Amygdala (tissue), 56 donors: ENCODE results near the gene MASP2.
"Not testable (repeated sequence)": the region's sequence is repeated elsewhere in the genome, so short reads cannot be mapped to it uniquely, and the experiment has no call there.

Experiments used
- DNase-seq, 56 donors: peaks; one replicate each; lab custom pipeline; 2025; lab: John Stamatoyannopoulos, UW

The MASP2 gene

GRCh38 chr1:10996100-10996499 is 50.9 kb downstream of the MASP2 start:
- DNase-seq: no peak

- DNase-seq: no peak
Observed at GRCh38 chr1:10992864-10993263, 54.2 kb downstream of the MASP2 start.

DNA sequence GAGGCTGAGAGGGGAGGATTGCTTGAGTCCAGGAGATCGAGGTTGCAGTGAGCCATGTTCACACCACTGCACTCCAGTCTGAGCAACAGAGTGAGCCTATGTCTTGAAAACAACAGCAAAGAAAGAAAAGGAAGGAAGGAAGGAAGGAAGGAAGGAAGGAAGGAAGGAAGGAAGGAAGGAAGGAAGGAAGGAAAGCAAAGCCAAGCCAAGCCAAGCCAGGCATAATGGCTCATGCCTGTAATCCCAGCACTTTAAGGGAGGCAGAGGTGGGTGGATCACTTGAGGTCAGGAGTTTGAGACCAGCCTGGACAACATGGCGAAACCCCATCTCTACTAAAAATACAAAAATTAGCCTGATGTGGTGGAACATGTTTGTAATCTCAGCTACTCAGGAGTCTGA is 55.0 kb downstream of the MASP2 start:
- not testable (repeated sequence) for DNase-seq

DNA sequence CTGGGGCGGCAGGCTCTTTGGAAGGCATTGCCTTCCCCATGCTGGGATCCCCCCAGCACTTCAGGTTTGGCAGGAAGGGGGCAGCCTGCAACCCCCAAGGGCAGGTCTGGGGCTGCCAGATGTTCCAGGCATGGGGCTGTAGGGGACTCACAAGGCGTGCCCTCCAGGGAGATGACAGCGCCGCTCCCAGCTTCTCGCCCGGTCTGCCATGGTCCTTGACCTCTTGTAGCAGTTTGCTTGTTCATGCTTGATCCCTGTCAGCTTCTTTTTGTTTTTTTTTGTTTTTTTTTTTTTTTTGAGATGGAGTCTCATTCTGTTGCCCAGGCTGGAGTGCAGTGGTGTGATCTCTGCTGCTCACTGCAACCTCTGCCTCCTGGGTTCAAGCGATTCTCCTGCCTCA is 56.2 kb downstream of the MASP2 start:
- DNase-seq: no peak

DNA sequence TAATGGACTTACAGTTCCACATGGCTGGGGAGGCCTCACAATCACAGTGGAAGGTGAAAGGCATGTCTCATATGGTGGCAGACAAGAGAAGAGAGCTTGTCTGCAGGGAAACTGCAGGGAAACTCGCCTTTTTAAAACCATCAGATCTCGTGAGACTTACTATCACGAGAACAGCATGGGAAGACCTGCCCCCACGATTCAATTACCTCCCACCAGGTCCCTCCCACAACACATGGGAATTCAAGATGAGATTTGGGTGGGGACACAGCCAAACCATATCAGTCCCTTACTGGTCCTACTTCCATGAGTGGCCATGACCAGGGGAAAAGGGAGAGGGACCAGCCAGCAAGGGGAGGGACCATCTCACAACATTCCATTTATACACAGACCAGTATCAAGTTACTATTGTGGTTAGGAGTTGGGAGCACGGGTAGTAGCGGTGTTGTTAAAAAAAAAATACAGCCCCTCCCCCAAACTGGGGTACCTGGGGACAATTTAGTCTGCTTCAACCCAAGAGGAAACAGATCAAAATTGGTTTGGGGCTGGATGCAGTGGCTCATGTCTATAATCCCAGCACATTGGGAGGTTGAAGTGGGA is 57.0 kb downstream of the MASP2 start:
- DNase-seq: not testable (repeated sequence)

GRCh38 chr1:10989095-10989494 is 57.9 kb downstream of the MASP2 start:
- no peak for DNase-seq

GRCh38 chr1:10987840-10988417 is 59.1 kb downstream of the MASP2 start:
- no peak for DNase-seq

- DNase-seq: no peak
Observed at GRCh38 chr1:10986525-10986890, 60.5 kb downstream of the MASP2 start.

- peak in 53 of 56 donors; percentile 9 to 89 (median 71) for DNase-seq
Observed at GRCh38 chr1:10980841-10981727, 66.0 kb downstream of the MASP2 start.

DNA sequence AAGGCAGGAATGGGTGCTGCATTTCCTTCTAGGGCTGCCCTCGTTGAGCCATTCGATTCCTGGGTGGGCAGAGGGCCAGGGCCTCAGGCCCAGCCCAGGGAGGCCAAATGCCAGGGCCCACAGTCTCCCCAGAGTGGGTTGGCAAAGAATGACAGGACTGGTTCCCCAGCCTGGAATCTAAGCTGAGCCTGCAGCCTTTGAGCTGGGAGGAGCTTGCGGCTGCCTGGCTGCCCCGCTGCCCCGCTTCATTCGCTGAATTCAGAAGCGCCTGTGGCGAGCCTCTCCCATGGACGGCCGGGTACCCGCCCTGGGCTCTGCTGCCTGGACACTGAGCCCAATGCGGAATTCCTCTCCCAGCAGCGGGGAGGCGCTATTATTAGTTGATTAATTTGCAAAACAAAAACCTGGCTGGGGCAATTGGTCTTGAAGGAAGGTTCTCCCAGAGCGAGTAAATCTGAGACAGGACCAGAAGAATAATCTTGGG is 66.9 kb downstream of the MASP2 start:
- peak; percentile 15 to 95 (median 80) for DNase-seq

GRCh38 chr1:10979483-10979920 is 67.5 kb downstream of the MASP2 start:
- peak in 53 of 56 donors; percentile 9 to 91 (median 69) for DNase-seq

GRCh38 chr1:10978719-10979118 is 68.3 kb downstream of the MASP2 start:
- no peak for DNase-seq
